Stimulated activated CD8-positive, alpha-beta memory T cell treated with anti-CD3 and anti-CD28 coated beads, Interleukin-4, amount 100 ng/mL, for 48 hours (primary cell): ENCODE measurements around the gene DMRT2.

Experiments
- DNase-seq: peaks from one replicate; pipeline ENCODE4 v3.0.0-alpha.2; 2020

DMRT2 gene

GRCh38 chr9:1050125-1050895, at the start of gene DMRT2:
DMRT2 (plus strand) TSS chr9:1050357; CDS start chr9:1051614, 1,257 bp downstream.
- DNase-seq: peak; percentile 63

GRCh38 chr9:1001838-1002237, 48.3 kb upstream of the DMRT2 start:
- no peak for DNase-seq

GRCh38 chr9:1002678-1003077, 47.5 kb upstream of the DMRT2 start:
- no peak for DNase-seq

- DNase-seq: no peak
These were observed 45.0 kb upstream of the DMRT2 start for GRCh38 chr9:1005043-1005667.

- DNase-seq: no peak
These were observed 42.8 kb upstream of the DMRT2 start for GRCh38 chr9:1007312-1007711.

GRCh38 chr9:1008216-1008615, 41.9 kb upstream of the DMRT2 start:
- no peak for DNase-seq

GRCh38 chr9:1009101-1009707, 41.0 kb upstream of the DMRT2 start:
- peak; percentile 90 for DNase-seq

GRCh38 chr9:1013021-1013420, 37.1 kb upstream of the DMRT2 start:
- DNase-seq: no peak

GRCh38 chr9:1014225-1014624, 35.9 kb upstream of the DMRT2 start:
- no peak for DNase-seq

GRCh38 chr9:1014640-1015039, 35.5 kb upstream of the DMRT2 start:
- no peak for DNase-seq

- no peak for DNase-seq
These were observed 32.0 kb upstream of the DMRT2 start for GRCh38 chr9:1018121-1018520.

- no peak for DNase-seq
These were observed 26.0 kb upstream of the DMRT2 start for GRCh38 chr9:1024112-1024511.

GRCh38 chr9:1025131-1025530, 25.0 kb upstream of the DMRT2 start:
- no peak for DNase-seq

GRCh38 chr9:1026219-1026618, 23.9 kb upstream of the DMRT2 start:
- DNase-seq: no peak

GRCh38 chr9:1028501-1029190, 21.5 kb upstream of the DMRT2 start:
- DNase-seq: no peak

- no peak for DNase-seq
These were observed 18.1 kb upstream of the DMRT2 start for GRCh38 chr9:1031951-1032601.

GRCh38 chr9:1034271-1034670, 15.9 kb upstream of the DMRT2 start:
- no peak for DNase-seq

GRCh38 chr9:1039589-1039988, 10.6 kb upstream of the DMRT2 start:
- no peak for DNase-seq

GRCh38 chr9:1042466-1042865, 7.7 kb upstream of the DMRT2 start:
- peak; percentile 69 for DNase-seq

GRCh38 chr9:1044643-1045042, 5.5 kb upstream of the DMRT2 start:
- no peak for DNase-seq

- peak; percentile 24 for DNase-seq
These were observed 3.3 kb upstream of the DMRT2 start for GRCh38 chr9:1046639-1047572.
